Stimulated activated CD4-positive, alpha-beta T cell treated with anti-CD3 and anti-CD28 coated beads, TNF-alpha, amount 100 ng/mL, for 48 hours (primary cell): ENCODE results near the gene DENND1B.
"Not testable (repeated sequence)": the region's sequence is repeated elsewhere in the genome, so short reads cannot be mapped to it uniquely, and the experiment has no call there.

Experiments used
- DNase-seq, 3 donors: peaks; one replicate each; pipeline ENCODE4 v3.0.0-alpha.2; 2020; ENCODE audit warnings: low read depth in 3 of 3

Gene DENND1B

GRCh38 chr1:197553281-197553680 is 222.0 kb downstream of the DENND1B start:
- no peak for DNase-seq

GRCh38 chr1:197546989-197547388 is 228.3 kb downstream of the DENND1B start:
- no peak for DNase-seq

GRCh38 chr1:197544553-197544952 is 230.7 kb downstream of the DENND1B start:
- DNase-seq = no peak

GRCh38 chr1:197544130-197544529 is 231.2 kb downstream of the DENND1B start:
- DNase-seq = no peak

GRCh38 chr1:197541411-197541810 is 233.9 kb downstream of the DENND1B start:
- no peak for DNase-seq

GRCh38 chr1:197526736-197527371 is 248.4 kb downstream of the DENND1B start:
- no peak for DNase-seq

- DNase-seq = no peak
Measured at GRCh38 chr1:197521118-197521739, 254.1 kb downstream of the DENND1B start.

GRCh38 chr1:197519741-197520334 is 255.4 kb downstream of the DENND1B start:
- DNase-seq = no peak

GRCh38 chr1:197515421-197515820 is 259.9 kb downstream of the DENND1B start:
- DNase-seq = no peak

- DNase-seq = no peak
Measured at GRCh38 chr1:197510691-197511378, 264.4 kb downstream of the DENND1B start.

GRCh38 chr1:197496722-197497121 is 278.6 kb downstream of the DENND1B start:
- no peak for DNase-seq

- not testable (repeated sequence) for DNase-seq
Measured at GRCh38 chr1:197491505-197491904, 283.8 kb downstream of the DENND1B start.

- DNase-seq = no peak
Measured at GRCh38 chr1:197486946-197487345, 288.3 kb downstream of the DENND1B start.

GRCh38 chr1:197485790-197486189 is 289.5 kb downstream of the DENND1B start:
- no peak for DNase-seq

- DNase-seq = no peak
Measured at GRCh38 chr1:197481101-197481500, 294.2 kb downstream of the DENND1B start.

- DNase-seq = no peak
Measured at GRCh38 chr1:197480446-197480845, 294.8 kb downstream of the DENND1B start.

- no peak for DNase-seq
Measured at GRCh38 chr1:197472141-197472540, 303.1 kb downstream of the DENND1B start.

GRCh38 chr1:197471248-197471985 is 303.9 kb downstream of the DENND1B start:
- no peak for DNase-seq

- DNase-seq = no peak
Measured at GRCh38 chr1:197470330-197470729, 304.9 kb downstream of the DENND1B start.

GRCh38 chr1:197469620-197470210 is 305.6 kb downstream of the DENND1B start:
- no peak for DNase-seq

GRCh38 chr1:197468543-197469175 is 306.6 kb downstream of the DENND1B start:
- DNase-seq = no peak
